Spleen (tissue), 11 donors: Measurements from ENCODE around the gene SETBP1. TPM values are rescaled to one million over a fixed set of nuclear protein-coding genes. Genes with fewer than 3 reads are reported as not detected.

Experiments
- DNase-seq: peaks from one replicate; pipeline ENCODE4 v3.0.0-alpha.2; 2020
- H3K27ac ChIP-seq, 8 donors: fragments of 200-600 bp; sonication (generic) in 7 of 8; 1 replicate in 4 of 8; 2 replicates in 4 of 8; pipeline versions ENCODE4 v1.5.0 to v1.8.0; 2016 to 2021; ENCODE audit warnings: inconsistent platforms in 4 of 8, mild to moderate bottlenecking in 4 of 8, moderate library complexity in 1 of 8
- H3K27me3 ChIP-seq, 7 donors: fragments of 200-600 bp; sonication (generic) in 6 of 7; replicated peaks in 1 of 7; 1 replicate in 4 of 7; 2 replicates in 3 of 7; pipeline versions ENCODE4 v1.5.0 to v1.8.0; 2016 to 2021; ENCODE audit warnings: inconsistent platforms in 3 of 7, mild to moderate bottlenecking in 1 of 7
- H3K36me3 ChIP-seq, 6 donors: fragments of 200-600 bp; sonication (generic) in 5 of 6; 1 replicate in 4 of 6; 2 replicates in 2 of 6; pipeline versions ENCODE4 v1.5.0 to v1.8.0; 2016 to 2021; ENCODE audit warnings: inconsistent platforms in 2 of 6
- H3K4me1 ChIP-seq, 6 donors: fragments of 200-600 bp; sonication (generic) in 5 of 6; 1 replicate in 3 of 6; 2 replicates in 3 of 6; pipeline versions ENCODE4 v1.5.0 to v1.8.0; 2016 to 2021; ENCODE audit warnings: inconsistent platforms in 3 of 6
- H3K4me3 ChIP-seq, 8 donors: fragments of 200-600 bp; sonication (generic) in 7 of 8; 1 replicate in 4 of 8; 2 replicates in 4 of 8; pipeline versions ENCODE4 v1.5.0 to v1.8.0; 2016 to 2021; ENCODE audit warnings: inconsistent platforms in 4 of 8, mild to moderate bottlenecking in 4 of 8, moderate library complexity in 2 of 8
- H3K9me3 ChIP-seq, 8 donors: fragments of 200-600 bp; sonication (generic) in 7 of 8; 1 replicate in 4 of 8; 2 replicates in 4 of 8; pipeline versions ENCODE4 v1.5.0 to v1.8.0; 2016 to 2021; ENCODE audit warnings: inconsistent platforms in 4 of 8
- CTCF ChIP-seq, 11 experiments: fragments of 200-600 bp in 7 of 11; fragments of 450-650 bp in 4 of 11; sonication (generic) in 4 of 11; IDR thresholded peaks in 8 of 11; conservative IDR thresholded peaks in 3 of 11; 1 replicate in 7 of 11; 2 replicates in 4 of 11; pipeline versions ENCODE4 v1.4.0 to v1.8.0; 2016 to 2021; ENCODE audit warnings: antibody characterized with exemption in 11 of 11, inconsistent platforms in 4 of 11, mild to moderate bottlenecking in 1 of 11
- POLR2A ChIP-seq, 3 donors: fragments of 450-650 bp; IDR thresholded peaks; one replicate each; pipeline ENCODE4 v1.5.1; 2017; ENCODE audit warnings: antibody characterized with exemption in 3 of 3, mild to moderate bottlenecking in 1 of 3
- POLR2AphosphoS5 ChIP-seq, 3 donors: sonication (generic); formaldehyde crosslinking; IDR thresholded peaks; one replicate each; pipeline ENCODE4 v1.5.1; 2017; ENCODE audit warnings: antibody characterized with exemption in 3 of 3
- WGBS, 5 donors: extraction: QIAGEN DNeasy Blood & Tissue Kit in 3 of 5; methylation state at CpG; one replicate each; pipeline versions ENCODE4 v1.1.5 to v1.1.7; 2013 to 2018; 5-methylcytosine and 5-hydroxymethylcytosine counted together
- intact Hi-C: fragments of 100-400 bp; cut with DNase I; formaldehyde crosslinking; loops from one replicate; pipeline ENCODE4 v1.15.0; 2023; ENCODE audit warnings: low total_unique reads
- polyA plus RNA-seq, 3 donors: library from polyadenylated mRNA; stranded (reverse); fragments of 200-250 nt; gene quantifications; one replicate each; pipeline ENCODE4 v1.2.1, GENCODE V29; 2013
- total RNA-seq, 7 donors: library from RNA; depleted of rRNA in 3 of 7; stranded (reverse); fragments of >200 nt in 3 of 7; fragmentation: NEBNext Ultra II Directional in 4 of 7; extraction: Animal tissue kit (Norgen Biotek cat#: 25700) in 4 of 7; gene quantifications; one replicate each; pipeline versions ENCODE4 v1.1.0 to v1.2.1, GENCODE V29; 2016 to 2021
- donor health status: healthy with polysubstance abuse.
- donor health status: DM: no; HTN: no; CAD: no; lungs with moderate emphysema.
- donor health status: DM: no; HTN: no; CAD: no.
- donor health status: Bipolar disorder and iron deficiency.
- donor health status: healthy.
- donor health status: DM: no; HTN: no; CAD: no.
- donor health status: DM: yes; HTN: yes; CAD: no.

Gene SETBP1
- total and polyA plus RNA-seq, 10 donors, result 2.0 to 50.7 (median 33.1) TPM

GRCh38 chr18:44900627-44901026 lies 219.9 kb downstream of the SETBP1 start:
- intact Hi-C loops, result no loop called here
- Histone ChIP-seq H3K27ac (peak overlapping the region in 1 of 8 donors; percentile 12), H3K9me3 (peaks cover 0 to 4% (median 0%) of the 10 kb centered on the region in 8 donors), H3K27me3 (no peaks in the 10 kb centered on the region), H3K4me1 (peaks cover 0 to 26% (median 10%) of the 10 kb centered on the region in 6 donors), H3K4me3 (no peak overlapping the region), H3K36me3 (no peaks in the 10 kb centered on the region)
- TF ChIP-seq CTCF (IDR thresholded peaks at IDR 0.05 in 8 of 11, conservative IDR thresholded peaks at IDR 0.05 in 3 of 11) (no peak), POLR2AphosphoS5 (IDR thresholded peaks at IDR 0.05) (no peak)
- 51 to 72% (median 59%) methylated on average over 3 of the region's 3 CpGs for WGBS, 5 donors
- no peak for DNase-seq

GRCh38 chr18:44901283-44901682 lies 220.6 kb downstream of the SETBP1 start:
- intact Hi-C loops, result no loop called here
- Histone ChIP-seq H3K9me3 (peaks cover 0 to 4% (median 0%) of the 10 kb centered on the region in 8 donors), H3K36me3 (no peaks in the 10 kb centered on the region), H3K27me3 (no peaks in the 10 kb centered on the region), H3K27ac (peak overlapping the region in 1 of 8 donors; percentile 12), H3K4me3 (no peak overlapping the region), H3K4me1 (peaks cover 0 to 24% (median 9%) of the 10 kb centered on the region in 6 donors)
- no peak for DNase-seq
- WGBS, 5 donors, result 85 to 97% (median 87%) methylated on average over 2 of the region's 2 CpGs
- TF ChIP-seq CTCF (IDR thresholded peaks at IDR 0.05 in 8 of 11, conservative IDR thresholded peaks at IDR 0.05 in 3 of 11) (no peak), POLR2A (IDR thresholded peaks at IDR 0.05) (no peak), POLR2AphosphoS5 (IDR thresholded peaks at IDR 0.05) (no peak)

DNA sequence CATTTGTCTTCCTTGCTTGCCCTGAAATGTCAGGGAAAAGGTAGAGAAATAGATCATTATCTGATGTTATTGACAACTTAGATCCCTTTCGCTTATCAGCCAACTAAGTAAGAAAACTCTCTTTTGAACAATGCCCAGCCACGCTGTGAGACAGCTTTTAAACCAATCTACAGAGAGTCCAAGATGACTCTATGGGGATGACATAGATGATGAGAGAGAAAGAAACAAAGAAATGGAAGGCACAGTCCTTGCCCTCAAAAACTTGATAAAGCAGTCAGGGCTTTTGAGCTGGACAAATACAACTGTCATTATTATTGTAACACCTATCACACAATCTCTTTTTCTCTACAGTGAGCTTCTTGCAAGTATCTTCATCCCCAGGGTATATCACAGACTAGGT lies 222.6 kb downstream of the SETBP1 start:
- no peaks in the 10 kb centered on the region for H3K27me3 ChIP-seq
- H3K4me1 ChIP-seq, result peaks cover 0 to 23% (median 9%) of the 10 kb centered on the region in 6 donors
- 93 to 97% (median 96%) methylated on average over 2 of the region's 2 CpGs for WGBS, 5 donors
- no peak for DNase-seq
- H3K27ac ChIP-seq, result no peak overlapping the region
- H3K36me3 ChIP-seq, result no peaks in the 10 kb centered on the region
- H3K4me3 ChIP-seq, result no peak overlapping the region
- peaks cover 0 to 4% (median 0%) of the 10 kb centered on the region in 8 donors for H3K9me3 ChIP-seq
- intact Hi-C loops, result no loop called here
- no peak for TF ChIP-seq POLR2A (IDR thresholded peaks at IDR 0.05)
- no peak for TF ChIP-seq POLR2AphosphoS5 (IDR thresholded peaks at IDR 0.05)
- no peak for TF ChIP-seq CTCF (IDR thresholded peaks at IDR 0.05 in 8 of 11, conservative IDR thresholded peaks at IDR 0.05 in 3 of 11)

DNA sequence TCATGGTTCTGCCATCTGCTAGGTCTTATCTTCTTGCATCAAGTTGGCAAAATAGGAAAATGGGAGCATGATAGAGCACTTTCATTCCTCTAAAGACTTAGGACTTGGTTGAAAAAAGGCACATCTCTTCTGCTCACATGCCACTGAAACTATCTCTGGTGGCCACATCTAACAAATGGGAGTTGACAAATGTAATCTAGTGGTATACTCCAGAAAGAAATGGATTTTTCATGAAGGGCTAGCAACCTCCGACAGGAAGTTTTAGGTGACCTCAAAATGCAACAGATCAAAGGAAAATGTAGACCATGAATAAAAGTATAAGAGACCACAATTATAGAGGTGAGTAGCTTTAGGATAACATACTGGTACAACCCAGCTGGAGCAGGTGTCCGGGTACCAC lies 224.1 kb downstream of the SETBP1 start:
- WGBS, 5 donors, result 78 to 92% (median 89%) methylated on average over 2 of the region's 2 CpGs

More for the DNA sequence above, 224.1 kb downstream of the SETBP1 start:
- H3K4me3 ChIP-seq, result no peak overlapping the region
- DNase-seq, result no peak
- no peak for TF ChIP-seq POLR2AphosphoS5 (IDR thresholded peaks at IDR 0.05)
- TF ChIP-seq CTCF (IDR thresholded peaks at IDR 0.05 in 8 of 11, conservative IDR thresholded peaks at IDR 0.05 in 3 of 11), result no peak
- TF ChIP-seq POLR2A (IDR thresholded peaks at IDR 0.05), result no peak
- no peaks in the 10 kb centered on the region for H3K36me3 ChIP-seq
- H3K4me1 ChIP-seq, result peaks cover 0 to 30% (median 17%) of the 10 kb centered on the region in 6 donors
- intact Hi-C loops, result no loop called here
- peaks cover 0 to 4% (median 0%) of the 10 kb centered on the region in 8 donors for H3K9me3 ChIP-seq
- H3K27ac ChIP-seq, result no peak overlapping the region
- H3K27me3 ChIP-seq, result no peaks in the 10 kb centered on the region
